GM12865 (cell line): ENCODE results near the gene ARHGAP24.
A peak's percentile ranks its signal among the peaks of the same experiment; 100 is the strongest.

Experiments
- DNase-seq: peaks from one replicate; pipeline ENCODE4 v3.0.0; 2010; ENCODE audit warnings: low read depth
- H3K4me3 ChIP-seq: 2 replicates; pipeline ENCODE4 v1.5.1; 2011; ENCODE audit warnings: mild to moderate bottlenecking, low read depth, low read length, control low read depth
- CTCF ChIP-seq: IDR thresholded peaks from 2 replicates; pipeline ENCODE4 v1.5.1; 2011; ENCODE audit warnings: low read length, control low read depth, low read depth, inconsistent platforms; ENCODE audit not compliant: insufficient read depth; ENCODE audit errors: missing control alignments

Gene ARHGAP24

GRCh38 chr4:86033171-86033570 lies 558.2 kb downstream of the ARHGAP24 start:
- DNase-seq = no peak
- no peak for TF ChIP-seq CTCF
- H3K4me3 ChIP-seq = no peak overlapping the region

GRCh38 chr4:86034616-86035015 lies 559.7 kb downstream of the ARHGAP24 start:
- H3K4me3 ChIP-seq = no peak overlapping the region
- no peak for TF ChIP-seq CTCF
- no peak for DNase-seq

- no peak overlapping the region for H3K4me3 ChIP-seq
- DNase-seq = no peak
- TF ChIP-seq CTCF = no peak
These were observed 560.7 kb downstream of the ARHGAP24 start for GRCh38 chr4:86035688-86036087.

- no peak for DNase-seq
- no peak for TF ChIP-seq CTCF
- H3K4me3 ChIP-seq = no peak overlapping the region
These were observed 561.8 kb downstream of the ARHGAP24 start for GRCh38 chr4:86036736-86037135.

GRCh38 chr4:86038037-86038436 lies 563.1 kb downstream of the ARHGAP24 start:
- DNase-seq = no peak
- no peak overlapping the region for H3K4me3 ChIP-seq
- no peak for TF ChIP-seq CTCF

GRCh38 chr4:86043755-86044592 lies 569.0 kb downstream of the ARHGAP24 start:
- TF ChIP-seq CTCF = peak; percentile 42
- peak; percentile 52 for DNase-seq
- H3K4me3 ChIP-seq = no peak overlapping the region

- no peak for DNase-seq
- H3K4me3 ChIP-seq = no peak overlapping the region
- no peak for TF ChIP-seq CTCF
These were observed 569.6 kb downstream of the ARHGAP24 start for GRCh38 chr4:86044593-86044985.
